Stimulated activated CD8-positive, alpha-beta memory T cell treated with anti-CD3 and anti-CD28 coated beads, Interleukin-2, amount 100 ng/mL, for 1 hour (primary cell): ENCODE results near the gene CD22.

ENCODE experiments used
- DNase-seq, 2 donors: peaks; one replicate each; pipeline ENCODE4 v3.0.0-alpha.2; 2020; ENCODE audit warnings: low read depth in 2 of 2

CD22 gene

DNA sequence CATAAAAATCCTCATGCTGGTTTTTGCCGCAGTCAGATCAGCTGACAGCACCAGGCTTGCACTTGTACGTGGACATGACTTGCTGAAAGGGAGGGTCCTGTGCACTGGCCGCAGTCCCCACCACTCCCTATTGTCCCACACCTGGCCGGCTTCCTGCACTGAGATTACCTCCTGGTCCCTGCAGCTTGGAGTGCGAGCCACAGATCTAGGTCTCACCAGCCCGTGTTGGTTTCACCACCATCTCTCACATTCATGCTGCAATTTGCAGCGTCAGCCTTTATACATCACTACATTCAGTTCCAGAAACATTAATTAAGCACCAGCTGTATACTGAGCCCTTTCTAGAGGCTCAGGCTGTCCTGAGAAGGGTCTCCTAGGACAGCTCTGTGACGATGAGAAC, 15.0 kb upstream of the CD22 start:
- no peak for DNase-seq

DNA sequence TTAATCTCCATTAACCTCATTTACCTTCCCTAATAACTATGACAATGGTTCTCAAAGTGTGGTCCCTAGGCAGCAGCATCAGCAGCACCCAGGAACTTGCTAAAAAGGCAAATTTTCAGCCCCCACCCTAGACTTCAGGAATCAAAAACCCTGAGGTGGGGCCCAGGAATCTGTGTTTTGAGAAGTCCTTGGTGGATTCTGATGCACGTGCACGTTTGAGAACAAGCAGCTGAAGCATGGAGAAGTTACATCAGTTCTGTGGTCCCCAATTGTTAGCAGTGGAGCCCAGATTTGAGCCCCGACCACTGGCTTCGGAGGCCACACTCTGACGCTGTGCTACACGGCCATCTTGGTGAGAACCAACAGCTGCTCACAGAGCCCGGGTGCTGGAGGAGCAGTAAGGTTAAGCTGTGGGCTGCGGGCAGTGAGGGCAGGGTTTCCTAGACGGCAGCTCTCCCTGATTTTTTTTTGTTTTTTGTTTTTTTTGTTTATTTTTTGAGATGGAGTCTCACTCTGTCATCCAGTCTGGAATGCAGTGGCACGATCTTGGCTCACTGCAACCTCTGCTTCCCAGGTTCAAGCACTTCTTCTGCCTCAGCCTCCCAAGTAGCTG, 14.0 kb upstream of the CD22 start:
- no peak for DNase-seq

DNA sequence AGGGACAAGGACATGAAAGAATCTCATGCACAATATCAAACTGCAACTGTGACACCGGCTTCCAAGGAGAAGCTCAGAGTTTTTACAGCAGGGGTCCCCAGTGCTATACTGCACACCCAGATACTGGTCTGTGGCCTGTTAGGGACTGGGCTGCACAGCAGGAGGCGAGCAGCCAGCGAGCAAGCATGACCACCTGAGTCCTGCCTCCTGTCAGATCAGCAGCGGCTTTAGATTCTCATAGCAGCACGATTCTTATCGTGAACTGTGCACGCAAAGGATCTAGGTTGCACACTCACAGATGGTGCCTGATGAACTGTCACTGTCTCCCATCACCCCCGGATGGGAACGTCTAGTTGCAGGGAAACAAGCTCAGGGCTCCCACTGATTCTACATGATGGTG, 13.1 kb upstream of the CD22 start:
- no peak for DNase-seq

DNA sequence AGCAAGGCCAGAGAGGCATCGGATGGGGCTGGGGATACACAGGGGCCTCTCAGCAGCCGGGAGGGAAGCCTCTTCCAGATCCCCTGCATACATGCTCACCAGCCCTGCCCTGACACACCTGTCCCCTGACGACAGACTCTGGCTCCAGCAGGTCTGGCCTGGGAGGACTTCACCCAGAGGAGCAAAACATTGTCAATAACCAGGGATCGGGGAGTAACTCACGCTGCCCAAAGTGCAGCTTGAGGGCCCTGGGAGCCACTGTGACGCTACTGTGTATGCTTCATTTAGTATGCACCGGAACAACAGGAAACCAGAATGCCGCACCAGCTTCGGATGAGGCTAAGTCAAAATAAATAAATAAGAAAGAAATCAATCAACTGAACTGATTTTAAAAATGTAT, 12.4 kb upstream of the CD22 start:
- no peak for DNase-seq

DNA sequence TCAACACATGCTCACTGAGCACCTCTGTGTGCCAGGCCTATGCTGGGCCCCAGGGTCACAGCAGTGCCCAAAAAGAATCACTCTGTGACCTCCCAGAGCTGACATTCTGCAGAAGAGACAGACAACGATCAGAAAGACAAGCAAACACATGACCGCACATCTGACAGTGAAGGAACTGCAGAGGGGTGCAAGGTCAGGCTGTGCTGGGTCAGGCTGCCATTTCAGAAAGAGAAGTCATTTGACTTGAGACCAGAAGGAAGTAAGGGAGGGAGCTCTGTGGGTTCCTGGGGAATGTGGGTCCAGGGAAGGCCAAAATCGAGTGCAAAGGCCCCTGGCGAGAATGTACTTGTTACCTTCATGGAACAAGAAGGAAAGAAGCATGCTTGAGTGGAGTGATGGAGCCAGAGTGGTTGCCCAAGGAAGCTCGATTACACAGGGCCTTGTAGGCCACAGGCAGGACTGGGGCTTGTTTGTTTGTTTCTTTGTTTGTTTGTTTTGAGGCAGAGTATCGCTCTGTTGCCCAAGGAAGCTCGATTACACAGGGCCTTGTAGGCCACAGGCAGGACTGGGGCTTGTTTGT, 11.4 kb upstream of the CD22 start:
- no peak for DNase-seq

DNA sequence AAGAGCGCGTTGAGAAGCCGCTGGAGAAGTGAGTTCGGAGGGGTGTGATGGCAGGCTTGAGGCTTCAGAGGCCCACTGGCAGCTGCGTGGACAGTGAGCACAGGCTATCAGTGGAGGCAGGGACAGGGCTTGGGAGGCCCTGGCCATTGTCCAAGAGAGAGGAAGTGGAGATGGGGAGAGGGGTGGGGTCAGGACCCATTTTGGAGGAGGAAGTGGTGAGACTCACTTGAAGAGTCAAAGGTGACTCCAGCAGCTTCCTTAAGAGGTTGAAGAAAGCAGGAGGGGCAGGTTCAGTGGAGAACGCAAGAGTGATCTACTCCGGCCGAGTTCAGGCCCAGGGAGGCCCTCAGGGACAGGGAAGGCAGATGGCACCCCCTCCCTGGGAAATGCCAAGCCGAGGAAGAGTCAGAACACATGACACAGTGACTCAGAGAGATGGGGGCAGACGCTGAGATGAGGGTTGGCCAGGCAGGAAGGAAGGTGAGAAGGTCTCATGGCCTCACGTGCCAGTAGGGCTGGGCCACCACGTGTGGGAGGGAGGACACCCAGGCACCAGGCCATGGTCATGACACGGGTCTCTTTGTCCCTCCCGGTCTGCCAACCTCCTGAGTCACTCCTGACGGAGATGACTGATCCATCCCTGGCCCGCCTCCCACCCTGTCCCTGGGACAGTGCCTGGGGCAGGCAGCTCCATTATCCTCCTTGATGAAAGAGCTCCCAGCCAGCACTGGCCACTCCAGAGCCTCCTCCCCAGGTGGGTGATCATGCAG, 10.1 kb upstream of the CD22 start:
- DNase-seq = no peak

DNA sequence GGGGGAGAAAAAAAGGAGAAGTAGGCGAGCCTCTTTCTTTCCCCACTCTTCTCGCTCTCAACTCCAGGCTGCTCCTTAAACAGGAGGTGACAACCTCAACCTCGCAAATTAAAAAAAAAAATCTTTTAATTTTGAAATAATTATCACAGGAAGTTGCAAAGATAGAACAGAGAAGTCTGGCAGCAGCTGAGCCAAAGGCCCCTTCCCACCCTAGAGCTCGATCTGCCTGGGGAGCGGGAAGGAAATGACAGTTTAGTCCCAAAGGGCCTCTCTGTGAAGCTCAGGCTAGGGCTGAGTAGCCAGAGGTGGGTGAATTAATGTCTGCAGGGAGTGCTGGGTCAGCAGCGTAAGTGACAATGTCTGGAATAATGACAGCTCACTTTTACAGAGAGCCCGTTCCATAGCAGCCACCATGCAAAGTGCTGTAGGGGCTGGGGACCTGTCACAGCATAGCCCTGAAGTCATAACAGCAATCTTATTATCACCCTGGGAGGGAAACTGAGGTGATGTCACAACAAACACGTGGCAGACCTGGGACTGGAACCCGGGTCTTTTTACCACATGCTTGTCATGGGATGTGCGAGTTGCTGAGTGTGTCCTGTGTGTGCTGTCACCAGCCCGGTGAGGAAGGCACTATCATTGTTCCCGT, 8.8 kb upstream of the CD22 start:
- DNase-seq = no peak

DNA sequence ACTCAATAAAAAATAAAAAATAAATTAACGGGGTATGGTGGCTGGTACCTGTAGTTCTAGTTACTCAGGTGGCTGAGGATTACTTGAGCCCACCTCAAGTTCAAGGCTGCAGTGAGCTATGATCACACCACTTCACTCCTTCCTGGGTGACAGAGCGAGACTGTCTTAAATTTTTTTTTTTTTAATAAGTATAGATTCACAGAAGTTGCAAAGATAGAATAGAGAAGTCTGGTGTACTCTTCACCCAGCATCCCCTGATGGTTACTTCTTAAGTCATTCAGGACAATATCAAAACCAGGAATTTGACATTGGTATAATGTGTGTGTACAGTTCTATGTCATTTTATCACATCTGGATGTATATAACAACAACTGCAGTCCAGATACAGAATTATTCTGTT, 7.7 kb upstream of the CD22 start:
- no peak for DNase-seq

DNA sequence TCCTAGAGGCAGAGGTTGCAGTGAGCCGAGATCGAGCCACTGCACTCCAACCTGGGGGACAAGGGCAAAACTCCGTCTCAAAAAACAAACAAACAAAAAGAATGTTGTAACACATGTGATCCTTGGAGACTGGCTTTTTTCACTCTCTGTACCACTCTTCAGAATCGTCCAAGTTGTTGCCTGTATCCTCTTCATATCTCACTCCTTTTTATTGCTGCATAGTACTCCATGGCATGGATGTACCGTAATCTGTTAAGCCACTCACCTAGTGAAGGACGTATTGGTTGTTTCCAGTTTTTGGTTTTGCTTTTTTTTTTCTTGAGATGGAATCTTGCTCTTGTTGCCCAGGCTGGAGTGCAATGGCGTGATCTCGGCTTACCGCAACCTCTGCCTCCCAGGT, 7.0 kb upstream of the CD22 start:
- DNase-seq = no peak

DNA sequence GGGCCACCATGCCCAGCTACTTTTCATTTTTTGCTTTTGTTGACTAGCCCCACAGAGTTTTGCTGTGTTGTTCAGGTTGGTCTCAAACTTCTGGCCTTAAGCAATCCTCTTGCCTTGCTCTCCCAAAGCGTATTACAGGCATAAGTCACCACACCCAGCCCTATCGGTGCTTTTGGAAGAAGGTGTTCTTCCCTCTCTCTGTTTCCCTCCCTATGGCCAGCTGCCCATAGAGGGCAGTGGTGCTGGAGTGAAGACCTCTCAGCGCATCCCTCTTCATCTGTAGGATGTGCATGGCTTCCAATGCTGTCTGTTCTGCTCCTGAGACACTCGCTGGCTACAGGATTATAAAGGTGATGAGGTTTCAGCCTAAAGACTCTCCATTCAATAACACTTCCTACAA, 1.3 kb upstream of the CD22 start:
- no peak for DNase-seq

DNA sequence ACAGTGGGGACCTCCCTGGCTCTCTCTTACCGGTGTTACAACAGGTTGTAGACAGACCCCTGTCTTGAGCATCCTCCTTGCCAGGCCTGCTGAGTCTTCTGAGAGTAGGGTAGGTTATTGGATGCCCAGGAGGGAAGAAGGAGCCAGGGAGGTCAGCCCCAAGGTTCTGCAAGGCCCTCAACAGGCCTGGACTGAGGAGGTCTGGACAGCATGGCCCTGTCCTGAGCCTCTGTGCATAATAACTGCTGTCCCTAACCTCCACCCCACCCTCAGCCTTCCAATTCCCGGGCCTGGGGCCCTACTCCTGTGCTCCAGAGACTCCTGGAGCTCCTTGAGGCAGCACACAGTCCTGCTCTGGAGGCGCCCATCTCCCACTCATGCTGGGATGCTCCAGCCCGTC, 336 bp downstream of the CD22 start:
- no peak for DNase-seq

DNA sequence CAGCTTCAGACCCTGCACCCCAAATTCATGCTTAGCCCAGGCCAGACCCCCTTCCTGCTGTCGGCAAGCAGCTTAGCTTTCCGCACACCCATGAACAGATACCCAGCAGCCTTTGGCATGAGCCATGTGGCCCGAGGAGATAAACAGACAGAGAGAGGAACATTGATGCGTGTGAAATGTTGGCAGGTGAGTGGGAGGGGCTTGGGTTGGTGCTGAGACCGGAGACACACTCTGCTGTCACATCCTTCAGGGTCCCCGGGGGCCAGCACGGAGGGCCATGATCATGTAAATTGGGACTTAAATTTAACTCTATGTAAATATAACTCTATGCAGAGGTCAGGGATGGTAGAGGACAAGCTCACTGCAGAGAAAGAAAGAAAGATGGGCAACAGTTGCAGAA, 1.5 kb downstream of the CD22 start:
- DNase-seq = no peak

DNA sequence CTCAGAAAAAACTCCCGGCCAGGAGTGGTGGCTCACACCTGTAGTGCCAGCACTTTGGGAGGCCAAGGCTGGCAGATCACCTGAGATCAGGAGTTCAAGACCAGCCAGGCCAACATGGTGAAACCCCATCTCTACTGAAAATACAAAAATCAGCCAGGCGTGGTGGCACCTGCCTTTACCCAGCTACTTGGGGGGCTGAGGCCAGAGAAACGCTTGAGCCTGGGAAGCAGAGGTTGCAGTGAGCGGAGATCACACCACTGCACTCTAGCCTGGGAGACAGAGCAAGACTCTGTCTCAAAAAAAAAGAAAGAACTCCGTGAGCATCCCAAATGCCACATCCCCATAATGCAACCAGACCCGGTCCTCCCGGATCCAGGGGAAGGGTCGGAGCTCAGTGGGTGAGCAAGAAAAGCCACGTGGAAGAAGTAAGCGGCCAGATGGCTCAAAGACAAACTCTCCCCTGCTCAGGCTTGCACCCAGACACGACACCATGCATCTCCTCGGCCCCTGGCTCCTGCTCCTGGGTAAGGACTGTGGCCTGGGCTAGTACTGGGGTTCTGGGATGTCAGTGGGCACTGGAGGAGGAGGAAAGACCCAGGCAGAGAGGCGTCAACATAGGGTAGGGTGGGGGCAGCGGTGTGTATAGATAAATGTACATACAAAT, 2.7 kb downstream of the CD22 start:
- DNase-seq = no peak

DNA sequence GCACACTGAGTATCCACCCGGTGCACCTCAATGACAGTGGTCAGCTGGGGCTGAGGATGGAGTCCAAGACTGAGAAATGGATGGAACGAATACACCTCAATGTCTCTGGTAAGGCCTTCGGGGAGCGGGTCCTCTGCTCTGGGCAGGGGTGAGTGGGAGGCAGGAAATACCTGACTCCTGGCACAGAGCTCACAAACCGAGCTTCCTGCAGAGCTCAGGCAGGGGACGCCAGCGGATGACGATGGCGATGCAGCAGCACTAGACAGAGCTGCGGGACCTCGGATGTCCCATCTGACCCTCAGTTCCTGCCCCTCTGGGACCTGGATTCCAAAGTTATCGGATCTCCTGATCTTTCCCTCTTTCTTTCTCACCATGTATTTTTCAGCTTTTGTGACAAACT, 3.8 kb downstream of the CD22 start:
- no peak for DNase-seq

DNA sequence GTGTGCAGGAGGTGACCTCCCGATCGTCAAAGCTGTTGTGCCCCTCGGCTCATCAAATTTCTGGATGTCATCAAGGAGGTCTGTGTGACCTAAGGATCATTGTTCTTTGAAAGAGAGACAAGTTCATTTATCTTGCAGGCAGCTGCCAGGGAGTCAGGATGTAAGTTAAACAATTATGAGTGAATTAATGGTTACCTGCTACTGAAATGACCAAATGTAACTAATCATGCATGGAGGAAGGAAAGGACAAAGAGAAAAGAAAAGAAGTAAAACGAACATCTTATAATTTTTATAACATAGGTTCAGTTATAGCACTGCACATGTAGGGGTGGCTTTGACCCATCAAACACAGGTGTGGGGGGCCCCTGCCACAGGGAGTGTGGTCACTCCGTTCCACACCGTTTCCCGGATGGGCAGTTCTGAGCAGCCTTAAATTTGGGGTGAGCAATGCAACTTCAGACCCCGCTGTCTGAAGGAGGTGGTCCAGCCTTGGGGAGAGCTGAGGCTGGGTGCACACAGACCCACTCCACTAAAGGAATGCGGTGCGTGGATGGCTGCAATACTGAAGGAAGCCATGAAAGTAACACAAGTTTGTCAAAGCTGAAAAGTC, 5.3 kb downstream of the CD22 start:
- no peak for DNase-seq

DNA sequence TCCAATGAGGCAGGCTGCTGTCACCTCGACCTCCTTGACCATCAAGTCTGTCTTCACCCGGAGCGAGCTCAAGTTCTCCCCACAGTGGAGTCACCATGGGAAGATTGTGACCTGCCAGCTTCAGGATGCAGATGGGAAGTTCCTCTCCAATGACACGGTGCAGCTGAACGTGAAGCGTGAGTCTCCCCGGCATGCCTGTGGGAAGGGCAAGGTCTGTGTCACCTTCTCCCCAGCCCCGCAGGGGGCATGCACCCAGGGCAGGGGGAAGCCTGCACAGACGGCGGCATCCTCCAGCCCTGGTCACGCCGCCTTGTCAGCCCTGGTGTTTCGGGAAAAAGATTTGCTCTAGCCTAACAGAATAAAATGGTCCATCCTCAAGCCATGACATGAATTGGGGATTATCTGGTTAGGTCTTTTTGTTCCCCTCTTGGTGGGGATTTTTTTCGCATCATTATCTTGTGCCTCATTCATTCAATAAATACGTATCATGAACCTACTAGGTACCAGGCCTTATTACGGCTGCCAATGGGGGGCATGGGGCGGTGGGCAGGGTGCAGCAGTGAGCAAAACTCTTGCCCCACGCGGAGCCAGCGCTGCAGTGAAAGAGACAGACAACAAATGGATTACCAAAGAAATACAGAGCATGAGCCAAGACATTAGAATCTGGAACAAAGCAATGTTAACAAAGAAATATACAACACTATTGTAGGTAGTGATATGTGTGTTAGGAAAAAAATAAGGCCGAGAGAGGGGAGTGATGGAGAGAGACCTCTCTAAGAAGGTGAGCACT, 7.4 kb downstream of the CD22 start:
- no peak for DNase-seq

DNA sequence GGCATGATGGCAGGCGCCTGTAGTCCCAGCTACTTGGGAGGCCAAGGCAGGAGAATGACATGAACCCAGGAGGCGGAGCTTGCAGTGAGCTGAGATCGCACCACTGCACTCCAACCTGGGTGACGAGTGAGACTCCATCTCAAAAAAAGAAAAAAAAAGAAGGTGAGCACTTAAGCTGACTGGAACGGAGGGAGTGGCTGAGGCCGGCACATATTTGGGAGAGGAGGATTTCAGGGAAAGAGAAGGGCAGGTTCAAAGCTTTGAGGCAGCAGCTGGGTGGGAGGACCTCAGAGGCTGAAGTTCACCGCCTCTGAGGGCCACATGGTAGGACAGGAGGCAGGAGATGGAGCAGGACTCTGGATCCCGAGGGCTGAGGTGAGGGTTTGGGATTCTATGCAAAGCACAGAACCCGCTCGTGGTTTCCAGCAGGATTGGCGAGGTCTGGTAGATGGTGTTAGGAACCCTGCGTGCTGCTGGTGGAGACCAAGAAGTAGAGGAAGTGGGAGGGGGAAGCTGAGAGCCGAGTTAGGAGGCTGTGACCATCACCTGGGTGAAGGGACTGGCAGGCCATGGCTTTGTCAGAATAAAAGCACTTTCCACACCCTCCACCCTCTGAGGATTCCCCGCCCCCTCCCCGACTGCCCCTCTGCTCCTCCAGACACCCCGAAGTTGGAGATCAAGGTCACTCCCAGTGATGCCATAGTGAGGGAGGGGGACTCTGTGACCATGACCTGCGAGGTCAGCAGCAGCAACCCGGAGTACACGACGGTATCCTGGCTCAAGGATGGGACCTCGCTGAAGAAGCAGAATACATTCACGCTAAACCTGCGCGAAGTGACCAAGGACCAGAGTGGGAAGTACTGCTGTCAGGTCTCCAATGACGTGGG, 8.4 kb downstream of the CD22 start:
- no peak for DNase-seq

DNA sequence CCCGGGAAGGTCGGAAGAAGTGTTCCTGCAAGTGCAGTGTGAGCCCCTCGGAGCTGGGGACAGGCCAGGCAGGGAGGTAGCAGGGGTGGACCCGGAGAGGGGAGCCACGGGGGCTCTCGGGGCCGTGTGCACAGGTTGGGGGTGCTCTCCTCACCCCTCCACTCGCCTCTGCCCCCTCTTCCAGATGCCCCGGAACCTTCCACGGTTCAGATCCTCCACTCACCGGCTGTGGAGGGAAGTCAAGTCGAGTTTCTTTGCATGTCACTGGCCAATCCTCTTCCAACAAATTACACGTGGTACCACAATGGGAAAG, 9.0 kb downstream of the CD22 start:
- no peak for DNase-seq

DNA sequence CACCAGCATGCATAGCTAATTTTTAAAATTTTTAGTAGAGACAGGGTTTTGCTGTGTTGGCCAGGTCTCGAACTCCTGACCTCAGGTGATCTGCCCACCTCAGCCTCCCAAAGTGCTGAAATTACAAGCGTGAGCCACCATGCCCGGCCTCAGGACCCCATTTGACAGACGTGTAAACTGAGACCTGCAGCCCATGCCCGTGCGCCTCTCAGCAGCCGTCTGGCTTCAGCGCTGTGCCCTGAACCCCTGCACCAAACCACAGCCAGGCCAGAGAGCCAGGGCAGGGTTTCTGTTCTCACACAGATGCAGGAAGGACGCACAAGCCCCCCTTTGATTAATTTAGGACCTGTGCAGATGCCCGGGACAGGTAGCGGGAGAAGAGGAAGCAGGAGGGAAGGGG, 11.4 kb downstream of the CD22 start:
- DNase-seq = no peak

DNA sequence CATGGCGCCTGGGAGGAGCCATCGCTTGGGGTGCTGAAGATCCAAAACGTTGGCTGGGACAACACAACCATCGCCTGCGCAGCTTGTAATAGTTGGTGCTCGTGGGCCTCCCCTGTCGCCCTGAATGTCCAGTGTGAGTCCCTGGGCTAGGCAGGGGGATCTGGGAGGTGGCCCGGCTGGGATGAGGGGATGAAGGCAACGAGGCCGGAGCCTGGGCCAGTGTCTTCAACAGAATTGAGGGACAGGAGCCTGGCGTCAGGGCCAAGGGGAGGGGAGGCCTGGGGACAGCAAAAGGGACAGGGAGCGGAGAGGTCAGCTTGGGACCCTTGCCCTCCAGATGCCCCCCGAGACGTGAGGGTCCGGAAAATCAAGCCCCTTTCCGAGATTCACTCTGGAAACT, 12.0 kb downstream of the CD22 start:
- DNase-seq = no peak
